ENCODE results near the gene ABHD8. TPM values are rescaled to one million over a fixed set of nuclear protein-coding genes. Genes with fewer than 3 reads are reported as not detected.
A peak's percentile ranks its signal among the peaks of the same experiment; 100 is the strongest.

The ABHD8 gene
- total and polyA plus RNA-seq, 2 of the 13 experiments (the other 11 are each of a cell fraction or from before 2014, with no cell fraction given) = 6.3 to 7.2 TPM

- TF ChIP-seq SSRP1 (CRISPR knock-in tag; IDR thresholded peaks at IDR 0.05) = no peak
- TF ChIP-seq ZNF362 (CRISPR knock-in tag; IDR thresholded peaks at IDR 0.05; ENCODE audit: borderline replicate concordance) = peak; percentile 94
- TF ChIP-seq ZBTB3 (CRISPR knock-in tag; IDR thresholded peaks at IDR 0.05; ENCODE audit: borderline replicate concordance, low read depth) = no peak
- no peak for TF ChIP-seq SCMH1 (CRISPR knock-in tag; IDR thresholded peaks at IDR 0.05; ENCODE audit: borderline replicate concordance)
- TF ChIP-seq ARHGAP35 (CRISPR knock-in tag; IDR thresholded peaks at IDR 0.05; ENCODE audit: borderline replicate concordance) = no peak
- no peak for TF ChIP-seq DBP (CRISPR knock-in tag; IDR thresholded peaks at IDR 0.05; ENCODE audit: not compliant biosample characterization)
- peak; percentile 69 for TF ChIP-seq PBX2 (CRISPR knock-in tag; IDR thresholded peaks at IDR 0.05)
- TF ChIP-seq CREB1 (IDR thresholded peaks at IDR 0.05) = no peak
- no peak for TF ChIP-seq CREB1 (CRISPR knock-in tag; IDR thresholded peaks at IDR 0.05)
- TF ChIP-seq ZSCAN5A (CRISPR knock-in tag; IDR thresholded peaks at IDR 0.05; ENCODE audit: borderline replicate concordance) = no peak
- no peak for TF ChIP-seq WIZ (CRISPR knock-in tag; IDR thresholded peaks at IDR 0.05)
- no peak for TF ChIP-seq ZSCAN20 (CRISPR knock-in tag; IDR thresholded peaks at IDR 0.05; ENCODE audit: borderline replicate concordance)
- peak; percentile 61 for TF ChIP-seq ZNF121 (CRISPR knock-in tag; IDR thresholded peaks at IDR 0.05)
- TF ChIP-seq RBAK (CRISPR knock-in tag; IDR thresholded peaks at IDR 0.05) = no peak
- TF ChIP-seq SP4 (CRISPR knock-in tag; IDR thresholded peaks at IDR 0.05) = peak; percentile 55; the same call in 1 of the 2 replicates
Observed at GRCh38 chr19:17255150-17255621, 48.0 kb downstream of the ABHD8 start (continued).
